ENCODE results near the gene TGM1.

TGM1 gene

DNA sequence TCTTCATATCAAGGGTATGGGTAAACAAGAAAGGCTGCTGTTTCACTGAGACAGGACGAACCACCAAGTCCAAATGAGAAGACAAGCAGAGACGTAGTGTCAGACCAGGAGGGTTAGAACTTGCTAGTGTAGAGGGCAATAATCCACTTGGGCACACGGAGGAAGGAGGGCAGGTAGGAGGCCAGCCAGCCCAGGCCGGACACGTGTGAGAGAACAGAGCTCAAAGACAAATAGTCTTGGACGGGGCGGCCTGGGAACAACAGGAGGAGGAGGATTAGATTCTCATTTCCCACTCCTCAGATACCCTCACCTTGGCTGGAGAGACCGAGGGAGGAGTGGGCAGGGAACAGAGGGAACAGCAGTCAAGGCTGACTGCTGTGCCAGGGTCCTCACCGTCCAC lies 27.8 kb upstream of the TGM1 start:
- no peaks in the 10 kb centered on the region for H3K4me1 ChIP-seq (ENCODE audit: control insufficient read depth, insufficient read depth, low read length, unreplicated experiment)
- H2AFZ ChIP-seq (ENCODE audit: low read length, unreplicated experiment): no peak overlapping the region
- H3K4me3 ChIP-seq (ENCODE audit: low read depth, low read length): no peak overlapping the region
- no peaks in the 10 kb centered on the region for H3K79me2 ChIP-seq (ENCODE audit: control insufficient read depth, insufficient read depth, low read length, unreplicated experiment)
- no peak overlapping the region for H3K27ac ChIP-seq (ENCODE audit: low read depth, low read length)
- H3K27me3 ChIP-seq (ENCODE audit: insufficient read depth, low read length): no peaks in the 10 kb centered on the region
- H3K36me3 ChIP-seq (ENCODE audit: insufficient read depth, low read length): no peaks in the 10 kb centered on the region

DNA sequence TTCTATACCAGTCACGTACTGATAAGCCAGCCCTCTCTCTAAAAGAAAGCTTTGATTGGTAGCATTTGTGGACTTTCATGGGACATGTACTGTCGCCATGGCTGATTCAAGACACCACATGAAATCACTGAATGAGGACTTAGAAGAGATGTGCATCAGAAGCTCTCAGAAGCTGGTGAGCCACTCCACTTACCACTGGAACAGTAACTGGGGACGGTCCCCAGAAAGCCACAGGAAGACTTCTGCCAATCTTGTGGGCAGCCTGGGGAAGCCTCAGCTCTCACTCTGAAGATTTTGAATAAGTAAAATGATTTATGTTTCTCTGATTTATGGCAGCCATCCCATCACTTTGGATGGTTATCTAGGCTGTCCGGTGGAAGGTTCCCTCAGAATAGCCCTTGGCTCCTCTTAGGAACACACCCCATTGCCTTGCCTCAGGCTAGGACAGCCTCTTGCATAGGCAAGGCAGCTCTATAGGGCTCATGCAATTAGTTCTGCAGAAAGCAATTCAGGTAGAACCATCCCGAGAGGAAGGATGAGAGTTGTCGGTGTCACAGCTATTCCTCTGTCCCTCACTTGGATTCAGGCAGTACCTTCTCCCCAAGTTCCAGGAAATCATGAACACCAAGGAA lies 26.8 kb upstream of the TGM1 start:
- no peaks in the 10 kb centered on the region for H3K36me3 ChIP-seq (ENCODE audit: insufficient read depth, low read length)
- no peak overlapping the region for H3K4me3 ChIP-seq (ENCODE audit: low read depth, low read length)
- no peak overlapping the region for H3K27ac ChIP-seq (ENCODE audit: low read depth, low read length)
- H3K27me3 ChIP-seq (ENCODE audit: insufficient read depth, low read length): no peaks in the 10 kb centered on the region
- no peaks in the 10 kb centered on the region for H3K79me2 ChIP-seq (ENCODE audit: control insufficient read depth, insufficient read depth, low read length, unreplicated experiment)
- H2AFZ ChIP-seq (ENCODE audit: low read length, unreplicated experiment): no peak overlapping the region
- H3K4me1 ChIP-seq (ENCODE audit: control insufficient read depth, insufficient read depth, low read length, unreplicated experiment): no peaks in the 10 kb centered on the region

DNA sequence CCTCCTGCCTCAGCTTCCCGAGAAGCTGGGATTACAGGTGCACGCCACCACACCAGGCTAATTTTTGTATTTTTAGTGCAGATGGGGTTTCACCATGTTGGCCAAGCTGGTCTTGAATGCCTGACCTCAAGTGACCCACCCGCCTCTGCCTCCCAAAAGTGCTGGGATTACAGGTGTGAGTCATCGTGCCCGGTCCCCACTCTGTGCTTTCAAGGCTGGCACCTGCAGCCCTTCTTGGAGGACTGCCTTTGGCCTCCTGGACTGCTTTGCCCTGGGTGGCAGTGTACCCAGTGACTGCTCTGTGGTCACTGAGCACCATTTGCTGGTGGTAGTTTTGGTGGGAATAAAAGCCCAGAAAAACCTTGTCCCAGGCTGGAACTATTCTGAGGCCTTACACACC lies 24.0 kb upstream of the TGM1 start:
- no peak overlapping the region for H3K4me3 ChIP-seq (ENCODE audit: low read depth, low read length)
- H2AFZ ChIP-seq (ENCODE audit: low read length, unreplicated experiment): no peak overlapping the region
- no peak overlapping the region for H3K27ac ChIP-seq (ENCODE audit: low read depth, low read length)
- H3K27me3 ChIP-seq (ENCODE audit: insufficient read depth, low read length): no peaks in the 10 kb centered on the region
- no peaks in the 10 kb centered on the region for H3K79me2 ChIP-seq (ENCODE audit: control insufficient read depth, insufficient read depth, low read length, unreplicated experiment)
- no peaks in the 10 kb centered on the region for H3K4me1 ChIP-seq (ENCODE audit: control insufficient read depth, insufficient read depth, low read length, unreplicated experiment)
- no peaks in the 10 kb centered on the region for H3K36me3 ChIP-seq (ENCODE audit: insufficient read depth, low read length)

DNA sequence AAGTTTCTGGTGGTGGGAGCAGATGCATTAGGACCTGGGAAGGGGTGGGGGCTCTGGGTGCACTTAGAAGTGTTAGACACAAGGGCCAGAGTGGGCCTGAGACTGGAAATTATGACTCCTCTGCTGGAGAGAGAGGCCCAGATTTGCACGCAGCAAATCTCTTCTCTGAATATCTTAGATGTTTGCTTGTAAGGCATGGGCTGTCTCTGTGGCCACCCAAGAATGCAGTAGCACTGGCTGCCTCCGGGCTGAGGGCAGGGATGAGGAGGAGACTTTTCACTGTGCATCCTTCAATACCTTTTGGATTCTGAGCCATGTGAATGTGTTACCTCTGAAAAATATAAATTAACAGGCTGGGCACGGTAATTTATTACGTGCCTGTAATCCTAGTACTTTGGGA lies 22.4 kb upstream of the TGM1 start:
- H3K36me3 ChIP-seq (ENCODE audit: insufficient read depth, low read length): no peaks in the 10 kb centered on the region
- peaks cover 9% of the 10 kb centered on the region for H3K4me1 ChIP-seq (ENCODE audit: control insufficient read depth, insufficient read depth, low read length, unreplicated experiment)
- H2AFZ ChIP-seq (ENCODE audit: low read length, unreplicated experiment): no peak overlapping the region
- no peaks in the 10 kb centered on the region for H3K27me3 ChIP-seq (ENCODE audit: insufficient read depth, low read length)
- no peaks in the 10 kb centered on the region for H3K79me2 ChIP-seq (ENCODE audit: control insufficient read depth, insufficient read depth, low read length, unreplicated experiment)
- no peak overlapping the region for H3K27ac ChIP-seq (ENCODE audit: low read depth, low read length)
- H3K4me3 ChIP-seq (ENCODE audit: low read depth, low read length): no peak overlapping the region

DNA sequence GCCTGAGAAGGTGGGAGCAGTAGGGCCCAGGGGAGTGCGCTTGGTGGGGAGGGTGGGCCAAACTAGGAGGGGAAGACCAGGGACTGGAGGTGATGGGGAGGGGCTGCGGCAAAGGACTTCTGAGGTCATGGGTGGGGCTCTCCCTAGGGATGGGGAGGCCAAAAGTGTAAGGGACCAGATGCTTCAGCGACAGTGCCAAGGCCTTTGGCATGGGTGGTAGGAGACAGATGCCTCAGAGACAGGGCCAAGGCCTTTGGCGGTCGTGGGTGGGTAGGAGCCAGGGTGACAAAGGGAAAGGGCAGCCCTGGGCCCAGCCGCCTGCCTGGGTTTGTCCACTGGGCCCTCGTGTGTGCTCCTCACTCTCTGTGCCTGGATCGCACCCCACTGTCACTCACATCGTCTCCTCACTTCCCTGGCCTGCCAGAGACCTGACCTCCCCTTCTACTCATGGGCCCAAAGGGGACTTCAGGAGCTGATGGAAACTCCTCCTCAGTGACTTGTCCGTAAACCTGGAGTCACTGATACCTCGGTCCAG lies 21.6 kb upstream of the TGM1 start:
- peaks cover 10% of the 10 kb centered on the region for H3K4me1 ChIP-seq (ENCODE audit: control insufficient read depth, insufficient read depth, low read length, unreplicated experiment)
- no peaks in the 10 kb centered on the region for H3K27me3 ChIP-seq (ENCODE audit: insufficient read depth, low read length)
- no peaks in the 10 kb centered on the region for H3K79me2 ChIP-seq (ENCODE audit: control insufficient read depth, insufficient read depth, low read length, unreplicated experiment)
- no peak overlapping the region for H3K4me3 ChIP-seq (ENCODE audit: low read depth, low read length)
- H3K27ac ChIP-seq (ENCODE audit: low read depth, low read length): no peak overlapping the region
- H3K36me3 ChIP-seq (ENCODE audit: insufficient read depth, low read length): no peaks in the 10 kb centered on the region
- H2AFZ ChIP-seq (ENCODE audit: low read length, unreplicated experiment): no peak overlapping the region

DNA sequence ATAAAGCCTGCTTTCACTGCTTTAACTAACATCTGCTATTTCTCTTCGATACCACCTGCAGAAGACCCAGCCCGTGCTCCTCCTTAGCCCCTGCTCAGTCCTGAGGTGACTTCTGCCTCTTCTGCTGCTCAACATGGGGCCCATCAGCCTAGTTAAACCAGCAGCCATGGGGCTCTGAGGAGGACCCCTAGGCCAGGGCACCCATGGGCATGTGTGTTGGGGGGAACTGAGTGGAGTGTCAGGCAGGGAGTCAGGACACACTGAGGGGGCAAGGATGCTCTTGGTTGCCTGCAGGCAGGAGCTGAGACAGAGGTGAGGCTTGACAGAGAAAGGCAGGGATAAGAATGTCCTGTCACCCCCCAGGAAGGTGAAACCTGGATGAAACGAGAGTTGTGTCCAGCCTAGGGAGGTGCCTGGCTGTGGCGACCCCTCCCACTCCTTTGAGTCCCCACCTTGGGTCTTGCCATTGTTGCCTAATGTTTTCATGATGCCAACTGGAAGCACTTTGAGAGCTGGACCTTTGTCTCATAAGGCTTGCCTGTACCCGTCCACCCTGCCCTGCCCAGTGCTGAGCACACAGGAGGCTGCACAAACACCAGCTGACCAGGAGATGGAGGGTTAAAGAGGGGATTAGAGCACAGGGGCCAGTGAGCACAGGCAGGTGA lies 21.0 kb upstream of the TGM1 start:
- Histone ChIP-seq H3K27ac (ENCODE audit: low read depth, low read length) (no peak overlapping the region), H2AFZ (ENCODE audit: low read length, unreplicated experiment) (no peak overlapping the region), H3K36me3 (ENCODE audit: insufficient read depth, low read length) (no peaks in the 10 kb centered on the region)

DNA sequence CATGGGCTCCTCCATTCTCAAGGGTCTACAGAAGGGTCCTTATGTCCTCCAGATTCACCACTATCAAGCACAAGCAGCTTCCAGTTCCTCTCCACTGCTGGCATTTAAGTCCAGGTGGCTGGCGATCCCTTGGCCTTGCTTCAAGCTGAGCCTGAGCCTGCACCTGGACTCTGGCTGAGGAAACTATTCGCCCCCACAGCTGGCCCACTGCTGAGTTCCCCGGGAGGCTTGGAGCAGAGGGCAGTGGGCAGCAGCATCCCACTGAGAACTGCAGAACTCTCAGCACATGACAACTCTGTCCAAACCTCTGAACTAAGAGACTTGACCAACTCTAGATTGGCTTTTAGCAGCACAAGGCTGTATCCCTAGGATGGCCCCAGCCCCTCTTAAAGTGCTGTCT lies 19.8 kb upstream of the TGM1 start:
- Histone ChIP-seq H3K36me3 (ENCODE audit: insufficient read depth, low read length) (no peaks in the 10 kb centered on the region), H3K27ac (ENCODE audit: low read depth, low read length) (no peak overlapping the region), H3K4me3 (ENCODE audit: low read depth, low read length) (no peak overlapping the region), H3K4me1 (ENCODE audit: control insufficient read depth, insufficient read depth, low read length, unreplicated experiment) (peaks cover 16% of the 10 kb centered on the region), H3K79me2 (ENCODE audit: control insufficient read depth, insufficient read depth, low read length, unreplicated experiment) (no peaks in the 10 kb centered on the region), H3K27me3 (ENCODE audit: insufficient read depth, low read length) (no peaks in the 10 kb centered on the region), H2AFZ (ENCODE audit: low read length, unreplicated experiment) (no peak overlapping the region)

More for the DNA sequence above, 21.0 kb upstream of the TGM1 start:
- Histone ChIP-seq H3K4me3 (ENCODE audit: low read depth, low read length) (no peak overlapping the region), H3K4me1 (ENCODE audit: control insufficient read depth, insufficient read depth, low read length, unreplicated experiment) (peaks cover 15% of the 10 kb centered on the region), H3K79me2 (ENCODE audit: control insufficient read depth, insufficient read depth, low read length, unreplicated experiment) (no peaks in the 10 kb centered on the region), H3K27me3 (ENCODE audit: insufficient read depth, low read length) (no peaks in the 10 kb centered on the region)

DNA sequence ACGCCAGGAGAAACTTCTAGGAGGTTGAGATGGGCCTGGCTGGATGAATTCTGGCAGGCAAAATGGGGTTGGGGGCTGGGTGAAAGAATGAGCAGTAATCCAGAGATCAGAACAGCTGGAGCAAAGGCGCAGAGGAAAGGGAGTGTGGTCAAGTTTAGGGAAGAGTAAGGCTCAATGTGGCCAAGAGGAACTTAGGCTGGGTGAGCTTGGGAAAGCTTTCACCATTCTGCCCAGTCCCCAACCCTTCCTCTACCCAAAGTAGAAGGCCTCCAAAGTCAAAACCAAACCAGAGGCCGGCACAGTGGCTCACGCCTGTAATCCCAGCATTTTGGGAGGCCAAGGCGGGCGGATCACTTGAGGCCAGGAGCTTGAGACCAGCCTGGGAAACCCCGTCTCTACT lies 18.7 kb upstream of the TGM1 start:
- Histone ChIP-seq H3K4me3 (ENCODE audit: low read depth, low read length) (no peak overlapping the region), H3K36me3 (ENCODE audit: insufficient read depth, low read length) (no peaks in the 10 kb centered on the region), H2AFZ (ENCODE audit: low read length, unreplicated experiment) (no peak overlapping the region), H3K4me1 (ENCODE audit: control insufficient read depth, insufficient read depth, low read length, unreplicated experiment) (peaks cover 16% of the 10 kb centered on the region), H3K79me2 (ENCODE audit: control insufficient read depth, insufficient read depth, low read length, unreplicated experiment) (no peaks in the 10 kb centered on the region), H3K27ac (ENCODE audit: low read depth, low read length) (no peak overlapping the region), H3K27me3 (ENCODE audit: insufficient read depth, low read length) (no peaks in the 10 kb centered on the region)

DNA sequence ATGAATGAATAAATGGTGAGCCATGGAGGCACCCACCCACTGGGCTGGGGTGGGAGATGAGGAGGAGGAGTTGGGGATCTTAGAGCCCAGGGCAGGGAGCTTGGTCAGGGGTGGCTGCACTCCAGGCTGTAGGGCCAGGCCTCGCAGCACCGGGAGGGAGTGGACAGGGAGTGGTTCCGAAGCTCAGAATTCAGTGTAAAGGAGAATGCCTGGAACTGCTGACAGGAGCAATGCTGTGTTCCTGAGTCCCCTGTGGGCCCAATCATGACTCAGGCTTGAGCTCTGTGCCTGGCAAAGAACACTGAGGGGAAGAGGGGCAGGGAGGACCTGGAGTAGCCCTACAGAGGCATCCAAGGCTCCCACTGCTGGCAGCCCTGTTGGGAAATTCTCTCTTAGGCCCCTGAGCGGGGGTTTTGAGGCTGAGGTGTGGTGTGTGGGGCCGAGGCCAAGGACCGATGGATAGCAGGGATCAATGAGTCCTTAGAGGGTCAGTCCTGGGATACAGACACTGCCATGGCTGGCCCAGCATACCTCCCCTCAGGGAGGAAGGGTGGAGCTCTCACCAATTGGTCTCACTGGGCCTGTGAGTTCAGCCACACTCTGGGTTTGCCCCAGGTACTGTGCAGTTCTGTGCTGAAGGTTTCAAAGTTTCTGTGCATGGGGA lies 18.0 kb upstream of the TGM1 start:
- H3K27ac ChIP-seq (ENCODE audit: low read depth, low read length): no peak overlapping the region
- no peak overlapping the region for H3K4me3 ChIP-seq (ENCODE audit: low read depth, low read length)
- H3K79me2 ChIP-seq (ENCODE audit: control insufficient read depth, insufficient read depth, low read length, unreplicated experiment): no peaks in the 10 kb centered on the region
- no peaks in the 10 kb centered on the region for H3K27me3 ChIP-seq (ENCODE audit: insufficient read depth, low read length)
- H3K36me3 ChIP-seq (ENCODE audit: insufficient read depth, low read length): no peaks in the 10 kb centered on the region
- H3K4me1 ChIP-seq (ENCODE audit: control insufficient read depth, insufficient read depth, low read length, unreplicated experiment): peaks cover 16% of the 10 kb centered on the region
- no peak overlapping the region for H2AFZ ChIP-seq (ENCODE audit: low read length, unreplicated experiment)

DNA sequence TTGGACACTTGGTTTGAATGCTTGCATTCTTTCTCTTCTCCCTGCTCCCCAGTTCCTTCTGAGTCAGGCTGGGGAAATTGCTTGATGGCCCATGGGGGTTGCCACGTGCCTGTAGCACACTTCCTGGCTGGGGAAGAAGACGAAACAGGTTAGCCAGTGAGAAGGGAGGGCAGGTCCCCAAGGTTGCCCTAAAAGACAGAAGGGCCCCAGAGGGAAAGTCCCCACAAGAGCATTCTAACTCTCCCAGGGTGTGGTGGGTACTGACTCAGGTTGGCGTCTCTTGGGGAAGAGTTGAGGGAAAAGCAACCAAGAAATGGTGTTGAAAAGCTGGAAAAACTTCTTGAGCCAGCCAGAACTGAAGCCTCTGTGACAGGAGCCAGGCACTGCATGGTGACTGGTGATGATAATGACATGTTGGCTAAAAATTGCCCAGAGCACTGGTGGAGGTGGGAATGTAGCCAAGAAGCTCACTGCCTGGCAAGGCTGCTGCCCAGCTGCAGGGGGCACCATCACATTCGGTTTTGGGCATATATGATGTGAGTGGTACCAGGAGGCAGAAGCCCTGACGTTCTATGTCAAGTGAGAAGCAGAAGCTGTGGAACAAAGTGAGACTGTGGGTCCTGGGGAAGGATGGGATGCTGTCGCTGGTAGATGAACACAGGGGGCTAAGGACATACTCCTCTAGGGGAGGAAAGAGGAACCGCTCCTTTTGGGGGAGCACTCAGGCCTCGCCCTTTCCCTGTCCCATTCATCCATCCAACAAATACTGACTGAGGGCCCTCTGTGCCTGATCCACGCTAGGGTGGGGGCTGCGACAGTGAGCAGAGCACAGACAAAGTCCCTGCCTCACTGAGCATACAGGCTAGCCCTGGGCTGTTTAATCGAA lies 16.6 kb upstream of the TGM1 start:
- Histone ChIP-seq H3K27ac (ENCODE audit: low read depth, low read length) (no peak overlapping the region), H3K4me3 (ENCODE audit: low read depth, low read length) (no peak overlapping the region), H3K4me1 (ENCODE audit: control insufficient read depth, insufficient read depth, low read length, unreplicated experiment) (peaks cover 16% of the 10 kb centered on the region), H2AFZ (ENCODE audit: low read length, unreplicated experiment) (no peak overlapping the region), H3K79me2 (ENCODE audit: control insufficient read depth, insufficient read depth, low read length, unreplicated experiment) (no peaks in the 10 kb centered on the region), H3K36me3 (ENCODE audit: insufficient read depth, low read length) (no peaks in the 10 kb centered on the region), H3K27me3 (ENCODE audit: insufficient read depth, low read length) (no peaks in the 10 kb centered on the region)

Data from ACC112 (cell line).